Left lung (tissue), 10 donors: ENCODE results near the gene INPP5A. TPM values are rescaled to one million over a fixed set of nuclear protein-coding genes. Genes with fewer than 3 reads are reported as not detected.

Experiments used
- ATAC-seq: fragments of 200-7000 bp; cut with Tn5 transposase; one replicate; pipeline ENCODE4 v1.9.1; 2020; ENCODE audit warnings: moderate library complexity
- DNase-seq, 4 donors: peaks; one replicate each; pipeline ENCODE4 v3.0.0-alpha.2; 2013 to 2020
- H3K27ac ChIP-seq, 2 donors: fragments of 200-600 bp; sonication (generic) in 1 of 2; one replicate each; pipeline versions ENCODE4 v1.5.0 to v1.8.0; 2020 to 2021
- H3K27me3 ChIP-seq, 2 donors: fragments of 200-600 bp; sonication (generic) in 1 of 2; one replicate each; pipeline versions ENCODE4 v1.5.0 to v1.8.0; 2020 to 2021
- H3K36me3 ChIP-seq, 2 donors: fragments of 200-600 bp; sonication (generic) in 1 of 2; one replicate each; pipeline versions ENCODE4 v1.5.0 to v1.8.0; 2020 to 2021
- H3K4me1 ChIP-seq, 2 donors: fragments of 200-600 bp; one replicate each; pipeline ENCODE4 v1.8.0; 2021
- H3K4me3 ChIP-seq, 2 donors: fragments of 200-600 bp; sonication (generic) in 1 of 2; one replicate each; pipeline versions ENCODE4 v1.5.0 to v1.8.0; 2020 to 2021; ENCODE audit warnings: mild to moderate bottlenecking in 1 of 2
- H3K9me3 ChIP-seq, 2 donors: fragments of 200-600 bp; sonication (generic) in 1 of 2; one replicate each; pipeline versions ENCODE4 v1.5.0 to v1.8.0; 2020 to 2021
- intact Hi-C, 2 donors: fragments of 100-400 bp; cut with DNase I; formaldehyde crosslinking; loops; one replicate each; pipeline versions ENCODE4 v1.11.2 to v1.14.2; 2022
- polyA plus RNA-seq, 6 donors: library from polyadenylated mRNA; unstranded; fragments of 120-200 nt; gene quantifications; one replicate each; pipeline ENCODE4 v1.2.1, GENCODE V29; 2013; ENCODE audit not compliant: insufficient read length in 6 of 6
- total RNA-seq, 2 donors: library from RNA; stranded (reverse); fragmentation: NEBNext Ultra II Directional; extraction: Animal tissue kit (Norgen Biotek cat#: 25700); gene quantifications; one replicate each; pipeline ENCODE4 v1.2.1, GENCODE V29; 2021
- TF ChIP-seq, protein P1 (sequence below), 2 donors: fragments of 200-600 bp; sonication (generic) in 1 of 2; IDR thresholded peaks; one replicate each; pipeline versions ENCODE4 v1.5.0 to v1.8.0; 2021; ENCODE audit warnings: antibody characterized with exemption in 2 of 2
- donor health status: DM: no; HTN: yes; CAD: no.
- donor health status: DM: no; HTN: no; CAD: no.

INPP5A gene
- total and polyA plus RNA-seq, 8 donors: 32.0 to 44.0 (median 36.8) TPM

DNA sequence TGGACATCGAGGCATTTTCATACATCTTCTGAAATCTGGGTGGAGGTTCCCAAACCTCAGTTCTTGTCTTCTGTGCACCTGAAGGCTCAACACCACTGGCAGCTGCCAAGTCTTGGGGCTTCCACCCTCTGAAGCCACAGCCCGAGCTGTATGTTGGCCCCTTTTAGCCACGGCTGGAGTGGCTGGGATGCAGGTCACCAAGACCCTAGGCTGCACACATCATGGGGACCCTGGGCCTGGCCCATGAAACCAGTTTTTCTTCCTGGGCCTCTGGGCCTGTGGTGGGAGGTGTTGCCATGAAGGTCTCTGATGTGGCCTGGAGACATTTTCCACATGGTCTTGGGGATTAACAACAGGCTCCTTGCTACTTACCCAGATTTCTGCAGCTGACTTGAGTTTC, 62.1 kb downstream of the INPP5A start:
- peaks cover 0 to 23% of the 10 kb centered on the region in 2 donors for H3K4me1 ChIP-seq
- no peak overlapping the region for H3K4me3 ChIP-seq
- H3K9me3 ChIP-seq: peaks cover 0 to 18% of the 10 kb centered on the region in 2 donors
- H3K36me3 ChIP-seq: no peaks in the 10 kb centered on the region
- DNase-seq (peak in 1 of 4 donors; percentile 27), ATAC-seq (no peak)
- intact Hi-C loops: no loop called here
- H3K27me3 ChIP-seq: no peaks in the 10 kb centered on the region
- H3K27ac ChIP-seq: no peak overlapping the region
- TF ChIP-seq, protein P1, sequence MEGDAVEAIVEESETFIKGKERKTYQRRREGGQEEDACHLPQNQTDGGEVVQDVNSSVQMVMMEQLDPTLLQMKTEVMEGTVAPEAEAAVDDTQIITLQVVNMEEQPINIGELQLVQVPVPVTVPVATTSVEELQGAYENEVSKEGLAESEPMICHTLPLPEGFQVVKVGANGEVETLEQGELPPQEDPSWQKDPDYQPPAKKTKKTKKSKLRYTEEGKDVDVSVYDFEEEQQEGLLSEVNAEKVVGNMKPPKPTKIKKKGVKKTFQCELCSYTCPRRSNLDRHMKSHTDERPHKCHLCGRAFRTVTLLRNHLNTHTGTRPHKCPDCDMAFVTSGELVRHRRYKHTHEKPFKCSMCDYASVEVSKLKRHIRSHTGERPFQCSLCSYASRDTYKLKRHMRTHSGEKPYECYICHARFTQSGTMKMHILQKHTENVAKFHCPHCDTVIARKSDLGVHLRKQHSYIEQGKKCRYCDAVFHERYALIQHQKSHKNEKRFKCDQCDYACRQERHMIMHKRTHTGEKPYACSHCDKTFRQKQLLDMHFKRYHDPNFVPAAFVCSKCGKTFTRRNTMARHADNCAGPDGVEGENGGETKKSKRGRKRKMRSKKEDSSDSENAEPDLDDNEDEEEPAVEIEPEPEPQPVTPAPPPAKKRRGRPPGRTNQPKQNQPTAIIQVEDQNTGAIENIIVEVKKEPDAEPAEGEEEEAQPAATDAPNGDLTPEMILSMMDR (IDR thresholded peaks at IDR 0.05): no peak

DNA sequence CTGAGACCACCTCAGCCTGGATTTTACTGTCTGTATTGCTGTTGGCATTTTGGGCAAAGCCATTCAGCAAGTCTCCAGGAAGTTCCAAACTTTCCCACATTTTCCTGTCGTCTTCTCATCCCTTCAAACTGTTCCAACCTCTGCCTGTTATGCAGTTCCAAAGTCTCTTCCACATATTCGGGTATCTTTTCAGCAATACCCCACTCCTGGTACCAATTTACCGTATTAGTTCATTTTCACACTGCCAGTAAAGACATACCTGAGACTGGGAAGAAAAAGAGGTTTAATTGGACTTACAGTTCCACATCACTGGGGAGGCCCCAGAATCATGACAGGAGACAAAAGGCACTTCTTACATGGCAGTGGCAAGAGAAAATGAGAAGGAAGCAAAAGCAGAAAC, 62.8 kb downstream of the INPP5A start:
- no peak for DNase-seq
- no peak for ATAC-seq
- Histone ChIP-seq H3K36me3 (no peaks in the 10 kb centered on the region), H3K27ac (no peak overlapping the region), H3K4me1 (peaks cover 0 to 21% of the 10 kb centered on the region in 2 donors), H3K27me3 (no peaks in the 10 kb centered on the region), H3K4me3 (no peak overlapping the region), H3K9me3 (peaks cover 0 to 18% of the 10 kb centered on the region in 2 donors)
- TF ChIP-seq, protein P1 (IDR thresholded peaks at IDR 0.05): no peak
- intact Hi-C loops: no loop called here

DNA sequence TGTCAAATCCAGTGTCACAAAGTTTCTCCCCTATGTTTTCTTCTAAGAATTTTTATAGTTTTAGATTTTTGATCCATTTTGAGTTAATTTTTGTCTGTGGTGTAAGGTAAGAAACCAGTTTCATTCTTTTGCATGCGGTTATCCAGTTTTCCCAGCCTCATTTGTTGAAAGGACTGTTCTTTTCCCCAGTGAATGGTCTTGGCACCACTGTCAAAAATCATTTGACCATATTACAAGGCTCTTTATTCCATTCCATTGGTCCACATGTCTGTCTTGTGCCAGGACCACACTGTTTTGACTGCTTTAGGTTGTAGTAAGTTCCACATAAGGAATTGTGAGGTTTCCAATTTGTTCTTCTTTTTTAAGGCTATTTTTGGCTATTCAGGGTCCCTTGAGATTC, 64.0 kb downstream of the INPP5A start:
- Histone ChIP-seq H3K36me3 (no peaks in the 10 kb centered on the region), H3K4me1 (peaks cover 0 to 17% of the 10 kb centered on the region in 2 donors), H3K4me3 (no peak overlapping the region), H3K9me3 (peaks cover 0 to 18% of the 10 kb centered on the region in 2 donors), H3K27me3 (no peaks in the 10 kb centered on the region), H3K27ac (no peak overlapping the region)
- no peak for ATAC-seq
- no peak for DNase-seq
- intact Hi-C loops: no loop called here
- TF ChIP-seq, protein P1 (IDR thresholded peaks at IDR 0.05): no peak

DNA sequence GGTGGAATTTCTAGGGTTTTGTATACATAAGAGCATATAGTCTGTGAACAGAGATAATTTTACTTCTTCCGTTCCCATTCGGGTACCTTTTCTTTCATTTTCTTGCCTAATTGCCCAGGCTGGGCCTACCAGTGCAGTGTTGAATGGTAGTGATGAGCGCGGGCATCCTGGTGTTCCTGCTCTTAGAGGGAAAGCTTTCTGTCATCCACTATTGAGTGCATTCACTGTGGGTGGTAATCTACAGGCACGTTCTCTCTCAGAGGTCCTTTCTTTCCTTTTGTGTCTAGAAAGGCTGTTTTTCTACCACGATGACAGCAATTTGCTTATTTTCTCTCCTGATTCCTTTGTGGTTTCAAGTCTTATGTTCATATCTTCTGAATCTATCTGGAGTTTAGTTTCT, 65.0 kb downstream of the INPP5A start:
- ATAC-seq: no peak
- no peak for DNase-seq

DNA sequence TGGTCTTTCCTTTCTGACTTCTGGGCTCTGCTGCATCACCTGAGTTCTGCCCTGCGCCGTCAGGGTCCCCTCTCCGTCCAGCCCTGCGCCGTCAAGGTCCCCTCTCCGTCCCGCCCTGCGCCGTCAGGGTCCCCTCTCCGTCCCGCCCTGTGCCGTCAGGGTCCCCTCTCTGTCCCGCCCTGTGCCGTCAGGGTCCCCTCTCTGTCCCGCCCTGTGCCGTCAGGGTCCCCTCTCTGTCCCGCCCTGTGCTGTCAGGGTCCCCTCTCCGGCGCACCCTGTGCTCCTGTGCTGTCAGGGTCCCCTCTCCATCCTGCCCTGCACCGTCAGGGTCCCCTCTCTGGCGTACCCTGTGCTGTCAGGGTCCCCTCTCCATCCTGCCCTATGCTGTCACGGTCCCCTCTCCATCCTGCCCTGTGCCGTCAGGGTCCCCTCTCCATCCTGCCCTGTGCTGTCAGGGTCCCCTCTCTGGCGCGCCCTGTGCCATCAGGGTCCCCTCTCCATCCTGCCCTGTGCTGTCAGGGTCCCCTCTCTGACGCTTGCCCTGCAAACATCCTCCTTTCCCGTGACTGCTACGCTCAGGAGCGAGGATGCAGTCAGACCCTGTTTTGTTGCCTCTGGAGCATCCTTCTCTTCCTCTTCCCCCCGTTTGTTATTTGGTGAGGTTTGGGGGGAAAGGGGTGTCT, 66.4 kb downstream of the INPP5A start:
- ATAC-seq (no peak), DNase-seq (peak in 1 of 4 donors; percentile 42)
- H3K4me3 ChIP-seq: no peak overlapping the region
- TF ChIP-seq, protein P1 (IDR thresholded peaks at IDR 0.05): no peak
- intact Hi-C loops: no loop called here
- H3K27me3 ChIP-seq: no peaks in the 10 kb centered on the region
- no peak overlapping the region for H3K27ac ChIP-seq
- no peaks in the 10 kb centered on the region for H3K36me3 ChIP-seq
- peaks cover 0 to 18% of the 10 kb centered on the region in 2 donors for H3K9me3 ChIP-seq
- peaks cover 0 to 12% of the 10 kb centered on the region in 2 donors for H3K4me1 ChIP-seq

More for the DNA sequence above, 65.0 kb downstream of the INPP5A start:
- H3K27me3 ChIP-seq: no peaks in the 10 kb centered on the region
- H3K4me1 ChIP-seq: peaks cover 0 to 17% of the 10 kb centered on the region in 2 donors
- no peaks in the 10 kb centered on the region for H3K36me3 ChIP-seq
- H3K4me3 ChIP-seq: no peak overlapping the region
- no peak overlapping the region for H3K27ac ChIP-seq
- peaks cover 0 to 18% of the 10 kb centered on the region in 2 donors for H3K9me3 ChIP-seq
- intact Hi-C loops: no loop called here
- TF ChIP-seq, protein P1 (IDR thresholded peaks at IDR 0.05): no peak
